Measurements from ENCODE around the gene CD19.
"Not testable (repeated sequence)": the region's sequence is repeated elsewhere in the genome, so short reads cannot be mapped to it uniquely, and the experiment has no call there.

CD19 gene

DNA sequence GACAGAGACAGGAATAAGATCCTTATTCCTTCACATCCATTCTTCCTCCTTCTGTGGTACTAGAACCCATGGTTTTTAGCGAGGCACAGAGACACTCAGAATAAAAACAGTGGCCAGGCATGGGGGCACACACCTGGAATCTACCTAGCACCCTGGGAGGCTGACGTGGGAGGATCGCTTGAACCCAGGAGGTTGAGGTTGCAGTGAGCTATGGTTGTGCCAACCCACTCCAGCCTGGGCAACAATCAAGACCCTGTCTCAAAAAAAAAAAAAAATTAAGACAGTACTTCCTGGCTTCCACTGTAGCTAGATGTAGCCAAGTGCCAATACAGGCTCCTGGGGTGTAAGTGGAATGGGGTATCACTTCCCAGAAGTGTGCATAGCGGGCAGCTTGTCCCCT lies 35.4 kb downstream of the CD19 start:
- TF ChIP-seq, protein P1, sequence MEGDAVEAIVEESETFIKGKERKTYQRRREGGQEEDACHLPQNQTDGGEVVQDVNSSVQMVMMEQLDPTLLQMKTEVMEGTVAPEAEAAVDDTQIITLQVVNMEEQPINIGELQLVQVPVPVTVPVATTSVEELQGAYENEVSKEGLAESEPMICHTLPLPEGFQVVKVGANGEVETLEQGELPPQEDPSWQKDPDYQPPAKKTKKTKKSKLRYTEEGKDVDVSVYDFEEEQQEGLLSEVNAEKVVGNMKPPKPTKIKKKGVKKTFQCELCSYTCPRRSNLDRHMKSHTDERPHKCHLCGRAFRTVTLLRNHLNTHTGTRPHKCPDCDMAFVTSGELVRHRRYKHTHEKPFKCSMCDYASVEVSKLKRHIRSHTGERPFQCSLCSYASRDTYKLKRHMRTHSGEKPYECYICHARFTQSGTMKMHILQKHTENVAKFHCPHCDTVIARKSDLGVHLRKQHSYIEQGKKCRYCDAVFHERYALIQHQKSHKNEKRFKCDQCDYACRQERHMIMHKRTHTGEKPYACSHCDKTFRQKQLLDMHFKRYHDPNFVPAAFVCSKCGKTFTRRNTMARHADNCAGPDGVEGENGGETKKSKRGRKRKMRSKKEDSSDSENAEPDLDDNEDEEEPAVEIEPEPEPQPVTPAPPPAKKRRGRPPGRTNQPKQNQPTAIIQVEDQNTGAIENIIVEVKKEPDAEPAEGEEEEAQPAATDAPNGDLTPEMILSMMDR (IDR thresholded peaks at IDR 0.05; ENCODE audit: insufficient read depth, low read depth, low read length, missing control alignments), result no peak
- H3K4me3 ChIP-seq (ENCODE audit: low read depth, low read length), result no peak overlapping the region
- DNase-seq (ENCODE audit: low read depth), result no peak

DNA sequence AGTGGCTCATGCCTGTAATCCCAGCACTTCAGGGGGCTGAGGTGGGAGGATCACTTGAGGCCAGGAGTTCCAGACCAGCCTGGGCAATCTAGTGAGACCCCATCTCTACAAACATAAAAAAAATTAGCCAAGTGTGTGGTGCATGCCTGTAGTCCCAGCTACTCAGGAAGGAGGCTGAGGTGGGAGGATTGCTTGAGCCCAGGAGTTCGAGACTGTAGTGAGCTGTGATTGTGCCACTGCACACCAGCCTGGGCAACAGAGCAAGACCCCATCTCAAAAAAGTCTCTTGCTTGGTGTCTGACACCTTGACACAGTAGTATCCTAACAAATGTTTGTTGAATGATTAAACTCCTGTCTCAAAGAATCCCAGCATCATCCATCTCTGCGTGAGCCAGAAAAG lies 37.9 kb downstream of the CD19 start:
- not testable (repeated sequence) for H3K4me3 ChIP-seq (ENCODE audit: low read depth, low read length); DNase-seq (ENCODE audit: low read depth)

DNA sequence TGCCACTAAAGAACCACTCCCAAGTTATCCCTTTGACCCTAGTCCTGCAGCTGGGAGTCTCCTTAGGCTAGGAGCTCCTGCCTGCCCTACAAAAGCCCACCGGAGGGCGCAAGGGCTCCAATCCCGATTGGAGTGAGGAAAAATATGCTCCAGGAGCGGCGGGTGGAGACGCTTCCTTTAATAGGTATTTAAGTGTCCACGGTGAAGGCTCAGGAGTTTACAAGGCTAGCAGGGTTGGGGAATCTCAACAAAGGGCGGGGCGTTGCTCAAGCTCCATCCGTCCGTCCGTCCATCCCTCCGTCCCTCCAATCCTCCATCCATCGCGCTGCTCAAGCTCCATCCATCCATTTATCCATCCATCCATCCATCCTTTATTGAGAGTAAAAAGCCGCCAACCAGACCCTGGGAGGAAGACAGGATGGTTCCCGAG lies 42.3 kb downstream of the CD19 start:
- DNase-seq (ENCODE audit: low read depth), result peak; percentile 39
- peak overlapping the region; percentile 71 for H3K4me3 ChIP-seq (ENCODE audit: low read depth, low read length)
- TF ChIP-seq, protein P1 (IDR thresholded peaks at IDR 0.05; ENCODE audit: insufficient read depth, low read depth, low read length, missing control alignments), result peak; percentile 42

DNA sequence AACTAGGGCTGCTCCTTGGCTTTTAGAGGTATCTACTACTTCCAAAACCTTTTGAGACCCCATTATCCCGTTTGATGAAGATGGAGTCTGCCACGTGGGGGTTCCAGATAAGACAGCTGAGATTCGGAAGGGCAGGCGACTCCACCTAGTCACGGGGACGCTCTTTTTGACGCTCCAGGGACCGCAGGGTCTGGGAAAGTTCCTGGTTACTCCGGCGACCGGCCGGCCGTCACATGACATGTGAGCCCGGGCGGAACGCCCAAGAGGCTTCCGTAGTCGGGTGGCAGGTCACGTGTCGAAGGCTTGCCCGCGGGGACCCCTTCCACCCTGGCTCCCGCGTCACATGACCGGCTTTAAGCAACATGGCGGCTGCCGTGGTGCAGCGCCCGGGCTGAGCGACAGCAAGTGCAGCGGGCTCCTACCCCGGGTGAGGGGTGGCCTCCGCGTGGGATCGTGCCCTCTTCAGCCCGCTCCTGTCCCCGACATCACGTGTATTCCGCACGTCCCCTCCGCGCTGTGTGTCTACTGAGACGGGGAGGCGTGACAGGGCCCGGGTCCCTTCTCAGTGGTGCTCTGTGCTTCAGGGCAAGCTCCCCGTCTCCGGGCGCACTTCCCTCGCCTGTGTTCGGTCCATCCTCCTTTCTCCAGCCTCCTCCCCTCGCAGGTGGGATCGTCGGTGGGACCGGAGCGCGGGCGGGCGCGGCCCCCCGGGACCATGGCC lies 42.8 kb downstream of the CD19 start, which contains the start of gene SPNS1:
TSS of gene SPNS1 (plus strand) at position 342 of the 721 bp plus-strand sequence. CDS start at position 716, 374 bp downstream.
- TF ChIP-seq, protein P1 (IDR thresholded peaks at IDR 0.05; ENCODE audit: insufficient read depth, low read depth, low read length, missing control alignments), result no peak
- DNase-seq (ENCODE audit: low read depth), result peak; percentile 97
- H3K4me3 ChIP-seq (ENCODE audit: low read depth, low read length), result peak within 1 kb of the TSS; percentile 71

DNA sequence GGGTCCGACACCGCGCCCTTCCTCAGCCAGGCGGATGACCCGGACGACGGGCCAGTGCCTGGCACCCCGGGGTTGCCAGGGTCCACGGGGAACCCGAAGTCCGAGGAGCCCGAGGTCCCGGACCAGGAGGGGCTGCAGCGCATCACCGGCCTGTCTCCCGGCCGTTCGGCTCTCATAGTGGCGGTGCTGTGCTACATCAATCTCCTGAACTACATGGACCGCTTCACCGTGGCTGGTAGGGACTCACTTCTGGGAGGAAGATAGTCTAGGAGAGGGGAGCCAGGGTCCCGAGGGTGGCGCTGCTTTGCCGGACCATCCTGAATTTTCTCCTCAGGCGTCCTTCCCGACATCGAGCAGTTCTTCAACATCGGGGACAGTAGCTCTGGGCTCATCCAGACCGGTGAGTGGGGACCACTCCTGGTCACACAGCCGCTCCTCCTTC lies 43.4 kb downstream of the CD19 start:
- no peak for DNase-seq (ENCODE audit: low read depth)
- peak overlapping the region; percentile 71 for H3K4me3 ChIP-seq (ENCODE audit: low read depth, low read length)
- TF ChIP-seq, protein P1 (IDR thresholded peaks at IDR 0.05; ENCODE audit: insufficient read depth, low read depth, low read length, missing control alignments), result no peak

DNA sequence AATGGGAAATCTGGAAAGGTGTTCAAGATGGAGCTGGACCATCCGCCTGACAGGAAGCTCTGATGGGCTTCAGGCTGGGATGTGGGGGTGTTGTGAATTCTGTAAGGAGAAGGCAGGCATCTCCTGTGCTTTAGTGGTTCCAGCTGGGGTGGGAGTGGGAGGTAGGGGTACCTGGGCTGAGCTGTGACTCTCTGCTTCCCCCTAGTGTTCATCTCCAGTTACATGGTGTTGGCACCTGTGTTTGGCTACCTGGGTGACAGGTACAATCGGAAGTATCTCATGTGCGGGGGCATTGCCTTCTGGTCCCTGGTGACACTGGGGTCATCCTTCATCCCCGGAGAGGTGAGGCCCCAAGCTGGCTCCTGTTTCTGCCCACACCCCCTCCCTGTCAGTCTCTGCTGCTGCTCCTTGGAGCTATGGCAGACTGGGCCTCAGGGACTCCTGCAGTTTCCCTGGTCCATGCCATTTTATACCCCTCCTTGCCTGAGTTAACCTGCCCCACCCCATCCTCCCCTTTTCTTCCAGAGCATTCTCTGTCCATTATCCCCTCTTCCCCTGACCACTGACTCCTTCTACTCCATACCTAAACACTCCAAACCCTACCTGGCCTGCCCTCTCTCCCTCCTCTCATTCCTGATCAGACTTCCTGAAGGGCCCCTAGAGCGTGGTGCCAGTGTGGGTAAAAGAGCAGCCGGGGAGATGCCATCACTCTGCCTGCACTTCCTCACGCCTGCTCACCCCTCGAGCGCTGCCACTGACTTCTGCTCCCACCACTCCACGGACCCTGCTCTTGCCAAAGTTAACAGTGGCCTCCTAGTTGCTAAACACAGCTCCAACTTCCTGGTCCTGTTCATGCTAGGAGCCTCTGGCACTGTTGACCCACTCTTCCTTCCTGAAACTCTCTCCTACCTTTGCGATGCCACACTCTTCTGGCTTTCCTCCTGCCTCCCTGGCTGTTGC lies 46.2 kb downstream of the CD19 start:
- TF ChIP-seq, protein P1 (IDR thresholded peaks at IDR 0.05; ENCODE audit: insufficient read depth, low read depth, low read length, missing control alignments), result peak; percentile 61
- no peak overlapping the region for H3K4me3 ChIP-seq (ENCODE audit: low read depth, low read length)
- DNase-seq (ENCODE audit: low read depth), result peak; percentile 18

DNA sequence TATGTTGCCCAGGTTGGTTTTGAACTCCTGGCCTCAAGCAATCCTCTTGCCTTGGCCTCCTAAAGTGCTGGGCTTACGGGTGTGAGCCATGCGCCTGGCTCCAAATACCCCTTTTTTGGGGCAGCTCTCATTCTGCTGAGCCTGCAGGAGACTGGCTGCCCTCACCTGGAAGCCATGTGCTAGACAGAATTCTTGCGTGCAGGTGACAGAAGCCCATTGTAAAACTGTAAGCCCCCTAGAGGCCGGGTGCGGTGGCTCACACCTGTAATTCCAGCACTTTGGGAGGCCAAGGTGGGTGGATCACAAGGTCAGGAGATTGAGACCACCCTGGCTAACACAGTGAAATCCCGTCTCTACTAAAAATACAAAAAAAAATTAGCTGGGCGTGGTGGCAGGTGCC lies 48.6 kb downstream of the CD19 start:
- DNase-seq (ENCODE audit: low read depth); H3K4me3 ChIP-seq (ENCODE audit: low read depth, low read length): not testable (repeated sequence)
